Measurements from ENCODE around the gene MTARC2.
A peak's percentile ranks its signal among the peaks of the same experiment; 100 is the strongest.
"Not testable (repeated sequence)": the region's sequence is repeated elsewhere in the genome, so short reads cannot be mapped to it uniquely, and the experiment has no call there.

Gene MTARC2

DNA sequence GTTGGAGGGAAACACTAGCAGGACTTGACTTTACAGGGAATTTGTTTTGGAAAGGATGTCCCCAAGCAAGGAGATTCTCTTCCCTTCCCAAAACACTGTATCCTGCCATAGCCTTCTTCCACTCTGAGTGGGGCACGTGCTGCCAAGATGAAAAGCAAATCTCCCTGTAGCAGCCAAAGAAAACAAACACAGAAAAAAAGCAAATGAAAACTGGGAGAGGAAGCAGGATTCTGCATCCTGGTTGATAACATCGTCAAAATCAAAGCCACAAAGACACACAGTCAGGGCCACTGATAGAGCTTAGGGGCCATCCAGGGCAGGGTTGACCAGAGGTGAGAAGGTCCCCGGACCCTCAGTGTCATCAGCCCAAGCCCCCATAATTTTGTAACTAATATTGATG, 16.0 kb upstream of the MTARC2 start:
- DNase-seq (ENCODE audit: low read depth in 3 of 3): no peak

DNA sequence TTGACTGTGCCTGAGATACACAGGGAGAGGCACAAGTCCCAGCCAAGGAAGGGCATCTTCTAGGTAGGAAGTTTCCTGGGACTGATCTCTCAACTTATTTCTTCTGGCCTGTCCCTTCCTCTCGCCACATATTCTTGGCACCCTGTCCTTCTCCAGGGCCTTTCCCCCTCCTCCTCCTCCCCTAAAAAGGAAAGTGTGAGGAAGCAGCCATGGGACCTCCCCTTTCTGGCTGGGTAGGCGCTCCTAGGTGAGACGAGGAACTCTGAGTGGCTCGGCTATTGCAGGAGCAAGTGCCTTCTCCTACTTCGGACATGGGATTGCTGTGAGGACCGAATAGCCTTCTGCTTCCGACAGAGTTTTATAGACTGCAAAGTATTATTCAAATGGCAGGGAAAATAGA, 15.5 kb upstream of the MTARC2 start:
- no peak for DNase-seq (ENCODE audit: low read depth in 3 of 3)

DNA sequence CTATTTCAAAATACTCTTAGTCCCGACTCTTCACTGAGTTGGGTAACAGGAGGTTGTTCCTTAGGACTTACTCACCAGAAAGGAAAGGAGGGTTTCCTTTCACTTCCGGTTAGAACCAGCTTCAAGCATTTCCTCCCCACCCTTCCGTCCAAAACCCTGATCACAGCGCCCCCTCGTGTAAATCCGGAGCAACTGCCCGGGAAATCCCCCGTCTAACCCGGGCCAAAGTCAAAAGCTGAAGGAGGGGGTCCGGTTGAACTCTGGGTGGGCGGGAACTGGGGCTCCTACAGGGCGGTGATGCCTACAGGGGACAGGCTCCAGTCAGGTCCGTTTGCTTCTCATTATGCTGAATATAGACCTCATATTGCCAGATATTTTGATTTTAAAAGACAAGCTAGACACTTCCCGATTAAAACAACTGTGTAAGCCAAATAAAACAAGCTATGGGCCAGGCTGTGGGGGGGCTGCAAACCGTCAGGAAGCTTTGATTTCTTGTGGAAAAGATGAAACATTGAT, 15.0 kb upstream of the MTARC2 start:
- DNase-seq (ENCODE audit: low read depth in 3 of 3): peak; percentile 63 to 77 (median 70)

DNA sequence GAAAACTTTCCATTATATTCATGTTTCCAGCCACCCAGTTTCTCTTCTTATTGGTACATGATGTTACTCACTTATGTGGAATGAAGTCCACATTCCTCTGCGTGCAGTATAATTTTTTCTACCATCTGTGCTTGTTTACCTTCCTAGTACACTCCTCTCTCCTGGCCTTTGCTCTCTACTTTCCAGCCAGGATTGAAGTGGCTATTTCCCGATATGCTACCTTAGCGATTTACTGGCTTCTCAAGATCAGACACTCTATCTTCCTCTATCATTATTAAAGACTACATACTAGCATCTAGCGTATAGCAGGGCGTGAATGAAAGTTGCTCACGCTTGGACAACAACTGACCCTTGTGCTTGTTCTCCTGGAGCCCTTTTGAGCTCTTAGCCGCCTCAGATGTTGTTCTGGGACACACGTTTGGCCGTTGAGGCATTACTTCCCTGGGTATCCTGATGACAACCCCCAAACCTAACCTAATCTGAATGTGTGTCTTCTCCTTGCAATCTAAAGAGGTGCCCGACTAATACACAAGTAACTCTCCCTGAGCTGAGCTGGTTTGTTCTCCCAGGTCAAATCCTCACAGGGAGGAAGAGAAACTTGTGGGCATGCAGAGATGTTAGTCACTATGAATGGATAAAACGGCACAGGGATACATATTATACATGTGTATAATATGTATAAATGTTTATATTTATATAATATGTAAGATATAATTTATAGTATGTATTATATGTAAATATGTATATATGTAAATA, 13.4 kb upstream of the MTARC2 start:
- no peak for DNase-seq (ENCODE audit: low read depth in 3 of 3)

DNA sequence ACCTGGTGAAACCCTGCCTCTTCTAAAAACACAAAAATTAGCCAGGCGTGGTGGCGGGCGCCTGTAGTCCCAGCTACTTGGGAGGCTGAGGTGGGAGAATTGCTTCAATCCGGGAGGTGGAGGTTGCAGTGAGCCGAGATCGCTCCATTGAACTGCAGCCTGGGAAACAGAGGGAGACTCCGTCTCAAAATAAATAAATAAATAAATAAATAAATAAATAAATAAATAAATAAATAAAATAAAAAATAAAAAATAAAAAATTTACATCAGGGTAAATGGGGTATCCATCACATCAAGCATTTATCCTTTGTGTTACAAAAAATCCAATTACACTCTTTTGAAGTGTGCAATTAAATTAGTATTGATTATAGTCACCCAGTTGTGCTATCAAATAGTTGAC, 11.8 kb upstream of the MTARC2 start:
- not testable (repeated sequence) for DNase-seq (ENCODE audit: low read depth in 3 of 3)

DNA sequence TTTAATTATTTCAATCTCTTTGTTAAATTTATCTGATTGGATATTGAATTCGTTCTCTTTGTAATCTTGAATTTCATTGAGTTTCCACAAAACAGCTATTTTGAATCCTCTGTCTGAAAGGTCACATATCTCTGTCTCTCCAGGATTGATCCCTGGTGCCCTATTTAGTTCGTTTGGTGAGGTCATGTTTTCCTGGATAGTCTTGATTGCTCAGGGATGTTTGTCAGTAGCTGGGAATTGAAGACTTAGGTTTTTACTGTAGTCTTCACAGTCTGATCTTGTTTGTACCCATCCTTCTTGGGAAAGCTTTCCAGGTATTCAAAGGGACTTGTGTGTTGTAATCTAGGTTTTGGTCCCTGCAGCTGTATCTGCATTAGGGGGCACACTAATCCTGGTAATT, 6.8 kb upstream of the MTARC2 start:
- DNase-seq (ENCODE audit: low read depth in 3 of 3): no peak

DNA sequence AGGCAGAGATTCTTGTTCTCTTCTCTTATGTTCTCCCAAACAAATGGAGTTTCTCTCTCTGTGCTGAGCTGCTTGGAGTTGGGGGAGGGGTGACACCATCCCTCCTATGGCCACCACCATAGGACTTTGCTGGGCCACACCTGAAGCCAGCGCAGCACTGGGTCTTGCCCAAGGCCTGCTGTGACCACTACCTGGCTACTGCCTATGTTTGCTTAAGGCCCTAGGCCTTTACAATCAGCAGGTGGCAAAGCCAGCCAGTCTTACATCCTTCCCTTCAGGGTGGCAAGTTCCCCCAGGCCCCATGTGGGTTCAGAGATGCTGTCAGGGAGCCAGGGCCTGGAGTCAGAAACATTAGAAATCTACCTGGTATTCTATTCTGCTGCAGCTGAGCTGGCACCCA, 6.3 kb upstream of the MTARC2 start:
- DNase-seq (ENCODE audit: low read depth in 3 of 3): no peak

DNA sequence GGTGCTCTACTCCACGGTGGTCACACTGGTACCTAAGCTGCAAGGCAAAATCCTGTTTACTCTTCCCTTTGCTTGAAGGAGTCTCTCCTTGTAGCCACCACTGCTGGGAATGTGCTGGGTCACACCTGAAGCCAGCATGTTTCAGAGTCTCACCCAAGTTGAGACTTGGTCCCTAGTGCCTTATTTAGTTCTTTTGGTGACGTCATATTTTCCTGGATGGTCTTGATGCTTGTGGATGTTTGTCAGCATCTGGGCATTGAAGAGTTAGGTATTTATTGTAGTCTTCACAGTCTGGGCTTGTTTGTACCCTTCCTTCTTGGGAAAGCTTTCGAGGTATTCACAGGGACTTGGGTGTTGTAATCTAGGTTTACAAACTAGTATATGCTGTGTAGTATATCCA, 5.6 kb upstream of the MTARC2 start:
- DNase-seq (ENCODE audit: low read depth in 3 of 3): no peak

DNA sequence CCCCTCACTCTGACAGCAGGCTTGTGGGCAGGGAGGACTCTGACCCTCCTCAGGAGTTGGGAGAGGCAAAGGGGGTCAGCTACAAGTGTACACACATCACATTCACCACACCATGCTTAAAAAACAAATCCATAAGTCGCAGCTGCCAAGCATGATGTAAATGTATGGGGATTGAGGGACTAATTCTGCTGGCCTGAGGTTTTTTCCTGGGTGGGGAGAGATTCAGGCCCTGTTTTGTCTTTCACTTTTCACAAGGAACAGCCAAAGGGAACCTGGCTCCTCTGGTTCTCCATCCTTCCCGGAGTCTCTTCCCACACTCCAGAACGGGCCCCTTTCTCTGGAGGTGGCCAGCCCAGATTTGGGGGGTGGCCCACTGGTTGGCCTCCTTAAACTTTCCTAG, 1.3 kb upstream of the MTARC2 start:
- DNase-seq (ENCODE audit: low read depth in 3 of 3): no peak

DNA sequence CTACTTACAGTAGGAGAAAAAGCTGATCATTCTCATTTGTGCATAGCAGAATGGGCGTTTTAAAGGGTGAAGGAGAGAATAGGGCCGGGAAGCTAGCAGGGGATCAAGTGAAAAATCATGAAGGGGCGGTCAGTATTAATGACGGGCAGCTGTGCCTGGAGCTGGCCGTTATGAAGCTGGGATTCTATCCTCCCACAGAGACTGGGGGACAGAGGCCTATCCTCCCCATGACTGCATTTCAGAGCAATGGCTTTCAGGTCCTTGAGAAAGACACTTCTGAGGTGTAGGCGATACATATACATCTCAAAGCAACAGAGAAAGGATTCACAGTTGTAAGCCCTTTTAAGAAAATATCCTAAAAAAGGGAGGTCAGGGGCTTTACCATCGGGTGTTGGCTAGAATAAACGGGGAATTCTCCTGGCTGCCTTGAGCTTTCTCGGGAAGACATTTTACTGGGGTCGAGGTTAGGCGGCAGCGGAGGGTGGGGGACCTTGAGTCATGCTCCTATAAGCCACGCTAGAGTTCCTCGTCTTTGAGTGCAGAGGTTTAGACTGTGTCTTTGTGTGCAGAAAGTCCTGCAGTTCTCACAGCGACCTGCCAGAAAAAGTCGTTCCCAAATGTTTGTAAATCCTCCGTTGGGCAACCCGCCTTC, 559 bp upstream of the MTARC2 start:
- no peak for DNase-seq (ENCODE audit: low read depth in 3 of 3)

DNA sequence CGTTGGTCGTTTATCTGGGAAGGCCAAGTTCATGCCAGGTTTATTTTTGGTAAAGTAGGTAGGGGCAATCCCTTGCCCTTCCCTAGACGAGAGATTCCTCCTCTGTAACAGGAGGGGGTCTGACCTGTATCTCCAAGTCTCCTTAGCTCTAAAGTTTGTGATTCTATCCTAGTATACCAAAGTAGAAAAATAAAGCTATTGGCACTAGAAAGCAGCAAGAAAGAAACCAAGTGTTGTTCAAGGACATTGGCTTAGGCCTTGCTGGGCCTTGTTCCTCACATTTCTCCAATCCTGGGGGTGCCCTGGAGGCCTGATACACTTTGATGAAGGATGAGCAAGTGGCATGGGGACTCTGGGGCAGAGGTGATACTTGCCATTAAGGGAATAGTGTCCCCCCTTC, 814 bp downstream of the MTARC2 start:
- no peak for DNase-seq (ENCODE audit: low read depth in 3 of 3)

DNA sequence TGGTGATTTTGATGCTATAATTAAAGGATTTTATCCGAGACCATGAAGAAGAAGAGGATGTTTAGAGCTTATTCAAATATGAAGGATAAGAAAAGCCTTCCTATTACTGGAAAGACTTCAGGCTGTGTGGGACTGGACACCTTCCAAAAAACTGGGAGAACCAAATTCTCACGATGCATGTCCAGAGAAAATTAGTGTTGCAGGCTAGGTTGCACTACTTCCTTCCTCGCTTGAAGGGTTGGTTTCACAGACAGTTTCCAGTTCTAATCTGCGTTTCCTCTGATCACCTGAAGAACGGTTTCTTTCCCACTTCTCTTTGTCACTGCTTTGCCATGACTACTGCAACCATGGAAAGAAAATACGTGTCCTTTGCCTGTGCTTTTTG, 2.0 kb downstream of the MTARC2 start:
- DNase-seq (ENCODE audit: low read depth in 3 of 3): no peak

DNA sequence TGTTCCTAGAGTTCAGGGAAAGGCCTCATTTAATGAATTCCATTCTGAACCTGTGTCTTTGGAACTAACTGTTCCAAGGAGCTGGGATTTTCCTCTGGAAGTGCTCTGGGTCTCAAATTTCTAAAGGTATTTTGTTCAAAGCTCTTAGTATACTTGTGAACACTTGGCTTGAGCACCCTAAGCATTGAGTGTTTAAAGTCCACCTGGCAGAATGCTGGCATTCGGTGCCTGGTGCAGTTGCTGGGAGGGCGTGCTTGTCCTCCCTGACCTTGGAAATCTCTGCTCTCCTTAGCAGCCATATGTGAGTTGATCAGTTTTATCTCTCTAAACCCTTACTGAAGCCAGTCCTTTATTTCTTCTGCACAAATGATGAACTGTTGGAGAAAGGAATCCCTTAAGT, 3.0 kb downstream of the MTARC2 start:
- DNase-seq (ENCODE audit: low read depth in 3 of 3): no peak

DNA sequence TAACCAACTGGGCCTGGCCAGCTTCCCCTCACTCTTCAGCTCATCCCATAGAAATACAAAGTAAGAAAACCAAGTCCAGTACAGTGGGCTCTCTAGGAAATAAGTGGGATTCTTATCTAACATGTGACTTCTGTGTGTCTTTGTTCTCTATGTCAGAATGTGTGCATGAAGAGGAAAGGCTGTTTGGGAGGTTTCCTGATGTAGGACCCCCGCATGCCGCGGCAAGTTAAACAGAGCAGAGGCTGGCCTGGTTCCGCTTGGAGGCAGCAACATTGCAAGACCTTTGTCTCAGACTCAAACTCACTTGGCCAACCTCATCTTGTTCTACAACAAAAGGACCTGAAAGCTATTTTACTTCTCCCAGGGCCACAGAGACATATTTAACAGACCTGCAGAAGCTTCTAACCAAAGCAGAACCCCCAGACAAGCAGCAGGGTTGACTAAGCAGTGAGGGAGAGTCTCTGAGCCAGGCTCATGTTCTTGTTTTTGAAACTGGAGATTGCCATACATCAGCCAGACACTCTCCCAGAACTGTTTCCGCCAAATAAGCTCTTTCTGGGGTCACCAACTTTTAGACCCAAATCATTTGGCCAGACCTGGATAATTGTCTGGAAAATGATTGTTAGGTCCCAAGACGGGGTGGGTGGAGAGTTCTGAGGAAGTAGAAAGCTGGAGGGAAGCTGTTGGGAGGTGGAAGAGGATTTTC, 6.2 kb downstream of the MTARC2 start:
- DNase-seq (ENCODE audit: low read depth in 3 of 3): no peak

DNA sequence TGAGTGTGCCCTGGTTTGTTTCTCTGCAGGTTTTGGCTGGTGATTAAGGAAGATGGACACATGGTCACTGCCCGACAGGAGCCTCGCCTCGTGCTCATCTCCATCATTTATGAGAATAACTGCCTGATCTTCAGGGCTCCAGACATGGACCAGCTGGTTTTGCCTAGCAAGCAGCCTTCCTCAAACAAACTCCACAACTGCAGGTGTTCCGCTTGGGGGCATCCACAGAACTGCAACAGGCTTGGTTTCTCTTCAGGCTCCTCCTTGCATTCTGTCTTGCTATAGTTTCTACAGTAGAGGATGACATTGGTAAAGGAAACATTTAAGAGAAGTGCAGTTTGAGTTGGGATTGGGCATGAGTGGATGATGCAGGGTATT, 6.8 kb downstream of the MTARC2 start:
- DNase-seq (ENCODE audit: low read depth in 3 of 3): no peak

DNA sequence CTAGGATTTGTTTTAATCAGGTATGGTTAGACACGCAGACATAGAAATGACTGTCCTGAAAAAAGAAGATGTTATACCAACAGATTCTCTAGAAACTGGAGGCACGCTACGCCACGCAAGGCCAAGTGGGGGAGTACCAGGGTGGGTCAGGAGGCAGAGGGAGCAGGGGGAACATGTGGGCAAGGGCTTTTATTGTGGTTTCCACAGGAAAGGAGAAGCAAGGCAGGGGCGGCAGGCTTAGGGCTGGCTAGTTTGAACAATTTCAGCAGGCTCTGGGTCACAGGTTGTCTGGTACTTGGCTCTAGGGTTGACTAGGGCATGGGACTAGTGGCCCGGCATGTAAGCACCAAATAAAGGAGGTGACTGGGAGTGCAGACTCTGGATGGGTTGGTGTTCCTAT, 7.2 kb downstream of the MTARC2 start:
- DNase-seq (ENCODE audit: low read depth in 3 of 3): no peak

DNA sequence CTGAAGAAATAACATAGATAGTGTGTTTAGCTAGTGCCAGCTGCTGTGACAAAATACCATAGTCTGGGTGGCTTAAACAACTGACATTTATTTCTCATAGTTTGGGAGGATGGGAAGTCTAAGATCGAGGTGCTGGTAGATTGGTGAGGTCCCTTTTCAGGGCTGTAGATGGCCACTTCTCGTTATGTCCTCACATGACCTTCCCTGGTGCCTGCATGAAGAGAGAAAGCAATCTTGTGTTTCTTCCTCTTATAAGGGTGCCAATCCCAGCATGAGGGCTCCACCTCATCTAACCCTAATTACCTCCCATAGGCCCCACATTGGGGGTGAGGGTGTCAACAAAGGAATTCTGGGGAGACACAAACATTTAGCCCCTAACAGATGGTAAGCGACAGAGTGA, 9.3 kb downstream of the MTARC2 start:
- no peak for DNase-seq (ENCODE audit: low read depth in 3 of 3)

DNA sequence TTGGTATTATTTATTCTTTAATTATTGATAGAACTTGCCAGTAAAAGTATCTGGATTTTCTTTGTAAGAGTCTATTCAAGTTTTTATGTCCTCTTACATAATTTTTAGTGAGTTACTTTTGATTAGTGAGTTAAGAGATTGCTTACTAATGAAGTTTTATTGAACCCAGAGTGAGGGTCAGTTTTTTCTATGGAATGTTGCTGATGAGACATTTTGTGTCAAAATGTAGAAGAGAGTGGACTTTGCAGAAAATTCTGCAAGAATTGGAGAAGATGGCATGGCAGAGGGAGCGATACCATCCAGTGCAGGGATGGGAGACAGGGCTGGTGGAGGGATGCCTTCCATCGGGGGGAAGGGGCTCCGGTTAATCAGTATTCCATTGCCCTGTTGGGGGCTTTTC, 11.0 kb downstream of the MTARC2 start:
- DNase-seq (ENCODE audit: low read depth in 3 of 3): no peak

DNA sequence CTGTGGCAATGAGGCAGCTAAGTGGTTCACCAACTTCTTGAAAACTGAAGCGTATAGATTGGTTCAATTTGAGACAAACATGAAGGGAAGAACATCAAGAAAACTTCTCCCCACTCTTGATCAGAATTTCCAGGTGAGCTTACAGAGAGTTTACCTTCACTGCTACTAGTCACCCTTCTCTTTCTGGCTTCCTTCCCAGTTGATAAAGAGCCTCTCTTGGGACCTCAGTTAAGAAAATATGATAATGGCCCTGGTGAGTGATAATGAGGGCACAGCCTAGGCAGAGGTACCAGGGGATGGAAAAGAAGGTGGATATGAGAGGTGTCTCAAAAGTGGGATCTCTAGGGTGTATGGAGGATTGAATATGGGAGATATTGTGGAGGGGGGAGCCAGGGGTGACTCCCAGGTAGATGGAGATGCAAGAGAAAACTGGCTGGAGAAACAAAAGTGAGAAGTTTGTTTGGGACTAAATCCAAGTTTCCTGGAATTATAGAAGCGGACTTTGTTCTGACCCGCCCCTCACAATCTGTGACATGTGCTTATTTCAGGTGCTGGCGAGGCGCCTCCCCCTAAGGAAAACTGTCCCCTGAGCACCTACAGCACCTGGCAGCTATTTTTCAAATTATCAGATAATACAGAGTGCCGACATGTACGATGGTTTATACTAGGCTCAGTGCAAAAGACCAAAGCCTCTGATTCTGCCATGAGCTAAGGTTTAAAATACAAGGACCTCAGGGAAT, 13.7 kb downstream of the MTARC2 start:
- no peak for DNase-seq (ENCODE audit: low read depth in 3 of 3)

DNA sequence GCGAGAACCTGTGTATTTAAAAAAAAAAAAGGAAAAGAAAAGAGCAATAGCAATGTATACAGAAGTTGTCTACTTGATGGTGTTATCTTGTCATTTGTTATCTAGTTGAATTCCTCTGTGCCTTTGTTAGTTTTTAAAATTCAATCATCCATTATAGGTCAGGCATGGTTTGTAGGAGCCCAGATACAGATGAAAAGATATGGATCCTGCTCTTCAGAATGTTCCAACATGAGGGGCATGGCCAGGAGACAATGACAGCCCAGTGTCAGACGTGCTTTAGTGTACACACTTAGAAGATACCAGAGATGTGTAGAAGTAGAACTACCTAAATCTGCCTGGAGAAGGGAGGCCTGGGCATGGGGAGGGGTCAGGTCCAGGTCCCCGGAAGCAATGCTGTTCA, 16.6 kb downstream of the MTARC2 start:
- DNase-seq (ENCODE audit: low read depth in 3 of 3): no peak

DNA sequence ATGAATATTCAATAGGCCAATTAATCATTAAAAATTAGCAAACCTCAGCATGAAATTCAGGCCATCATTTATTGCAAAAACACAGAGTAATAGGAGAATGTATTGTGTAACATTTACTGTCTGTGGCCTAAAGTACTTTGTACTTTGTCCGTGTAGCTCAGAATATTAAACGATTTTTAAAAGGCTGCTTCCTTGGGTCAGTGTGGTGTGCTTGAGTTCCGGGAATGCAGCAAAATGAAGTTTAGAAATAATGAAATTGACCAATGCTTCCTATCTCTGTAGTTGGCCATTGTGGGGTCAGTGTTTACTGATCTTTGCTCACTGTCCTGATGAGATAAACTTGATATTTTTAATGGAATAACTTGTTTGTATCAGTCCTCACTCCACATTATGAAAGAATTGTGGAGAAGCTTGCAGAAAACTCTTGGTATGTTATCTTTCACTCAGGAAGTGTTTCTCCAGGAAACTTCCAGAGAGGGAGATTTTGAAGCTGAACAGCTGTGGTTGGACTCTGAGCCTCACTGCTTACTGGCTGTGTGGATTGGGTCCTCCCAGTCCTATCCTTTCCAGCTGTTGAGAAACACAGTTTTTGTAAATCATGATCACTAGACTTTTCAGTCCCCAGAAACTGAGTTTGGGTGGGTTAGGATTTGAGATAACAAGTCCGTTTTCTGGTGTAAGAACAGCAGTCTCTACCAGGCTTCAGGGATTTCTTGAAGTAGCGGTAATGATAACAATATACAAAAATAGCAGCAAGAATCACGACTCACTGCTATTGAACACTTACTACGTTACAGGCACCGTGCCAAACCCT, 19.4 kb downstream of the MTARC2 start:
- no peak for DNase-seq (ENCODE audit: low read depth in 3 of 3)
